ENCODE measurements around the gene ATP1A1. TPM values are rescaled to one million over a fixed set of nuclear protein-coding genes. Genes with fewer than 3 reads are reported as not detected.

The ATP1A1 gene
- total RNA-seq, 1 experiment from 2014 or later: 239 TPM

GRCh38 chr1:116356673-116357072, 16.4 kb upstream of the ATP1A1 start:
- no CpG with 5 or more reads among the region's 2 CpGs for WGBS (ENCODE audit: extremely low coverage, insufficient read length, low lambda C conversion rate)

More at GRCh38 chr1:116356673-116357072, 16.4 kb upstream of the ATP1A1 start:
- H3K4me2 ChIP-seq (ENCODE audit: insufficient read depth, insufficient read length, low read length): no peak overlapping the region
- no peaks in the 10 kb centered on the region for H3K4me1 ChIP-seq (ENCODE audit: insufficient read depth, low read length)
- no peak overlapping the region for H2BK12ac ChIP-seq (ENCODE audit: insufficient read length, low read depth, low read length)
- H4K8ac ChIP-seq (replicated peaks; ENCODE audit: insufficient read length, low read depth, low read length): no peak overlapping the region
- TF ChIP-seq, protein P1, sequence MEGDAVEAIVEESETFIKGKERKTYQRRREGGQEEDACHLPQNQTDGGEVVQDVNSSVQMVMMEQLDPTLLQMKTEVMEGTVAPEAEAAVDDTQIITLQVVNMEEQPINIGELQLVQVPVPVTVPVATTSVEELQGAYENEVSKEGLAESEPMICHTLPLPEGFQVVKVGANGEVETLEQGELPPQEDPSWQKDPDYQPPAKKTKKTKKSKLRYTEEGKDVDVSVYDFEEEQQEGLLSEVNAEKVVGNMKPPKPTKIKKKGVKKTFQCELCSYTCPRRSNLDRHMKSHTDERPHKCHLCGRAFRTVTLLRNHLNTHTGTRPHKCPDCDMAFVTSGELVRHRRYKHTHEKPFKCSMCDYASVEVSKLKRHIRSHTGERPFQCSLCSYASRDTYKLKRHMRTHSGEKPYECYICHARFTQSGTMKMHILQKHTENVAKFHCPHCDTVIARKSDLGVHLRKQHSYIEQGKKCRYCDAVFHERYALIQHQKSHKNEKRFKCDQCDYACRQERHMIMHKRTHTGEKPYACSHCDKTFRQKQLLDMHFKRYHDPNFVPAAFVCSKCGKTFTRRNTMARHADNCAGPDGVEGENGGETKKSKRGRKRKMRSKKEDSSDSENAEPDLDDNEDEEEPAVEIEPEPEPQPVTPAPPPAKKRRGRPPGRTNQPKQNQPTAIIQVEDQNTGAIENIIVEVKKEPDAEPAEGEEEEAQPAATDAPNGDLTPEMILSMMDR (conservative IDR thresholded peaks at IDR 0.05): no peak
- no peaks in the 10 kb centered on the region for H3K9me3 ChIP-seq (ENCODE audit: control insufficient read depth, low read depth, low read length)
- H3K27me3 ChIP-seq (ENCODE audit: insufficient read depth, low read length): no peaks in the 10 kb centered on the region
- Mint-ChIP-seq H3K36me3 (ENCODE audit: insufficient read depth in 1 of 3, low read depth in 3 of 3) (no peaks in the 10 kb centered on the region), H3K4me1 (peaks cover 11 to 12% of the 10 kb centered on the region in 2 experiments), H3K27me3 (ENCODE audit: low read depth) (peaks cover 5% of the 10 kb centered on the region), H3K27ac (no peak overlapping the region), H3K4me3 (no peak overlapping the region), H3K9me3 (no peaks in the 10 kb centered on the region)
- H3K23ac ChIP-seq (ENCODE audit: insufficient read length, low read depth, low read length): no peak overlapping the region
- no peaks in the 10 kb centered on the region for H3K23me2 ChIP-seq (ENCODE audit: insufficient read length, low read depth, low read length, poor library complexity, severe bottlenecking)
- H3K9ac ChIP-seq (ENCODE audit: extremely low read depth, insufficient read length, low read length): no peak overlapping the region
- no peak overlapping the region for H2AFZ ChIP-seq (ENCODE audit: low read length)
- H3K4ac ChIP-seq (ENCODE audit: low read depth, low read length): no peak overlapping the region
- H3K18ac ChIP-seq (ENCODE audit: insufficient read length, low read depth, low read length): no peak overlapping the region
- H2BK20ac ChIP-seq (ENCODE audit: low read depth, low read length, poor library complexity, severe bottlenecking): no peak overlapping the region
- H3T11ph ChIP-seq (ENCODE audit: low read length): no peak overlapping the region
- H3K27ac ChIP-seq (ENCODE audit: insufficient read length, low read depth, low read length): no peak overlapping the region
- H2BK5ac ChIP-seq (ENCODE audit: insufficient read length, low read length): no peak overlapping the region
- H3K56ac ChIP-seq (ENCODE audit: insufficient read length, low read depth, low read length): no peak overlapping the region
- H4K20me1 ChIP-seq (ENCODE audit: control insufficient read depth, insufficient read depth, insufficient read length): no peaks in the 10 kb centered on the region
- no peak overlapping the region for H4K91ac ChIP-seq (ENCODE audit: insufficient read length, low read depth, low read length)
- no peak overlapping the region for H2BK120ac ChIP-seq (ENCODE audit: low read depth, low read length, poor library complexity, severe bottlenecking)
- H2AK5ac ChIP-seq (ENCODE audit: insufficient read length, low read length): no peak overlapping the region
- H2BK15ac ChIP-seq (ENCODE audit: low read depth, low read length): no peak overlapping the region
- H3K79me2 ChIP-seq (ENCODE audit: insufficient read depth, low read length): no peaks in the 10 kb centered on the region
- no peak overlapping the region for H3K14ac ChIP-seq (ENCODE audit: insufficient read depth, low read length)
- DNase-seq: no peak
- no peak overlapping the region for H4K5ac ChIP-seq (ENCODE audit: insufficient read length, low read depth, low read length)
- no peaks in the 10 kb centered on the region for H3K79me1 ChIP-seq (ENCODE audit: insufficient read depth, low read depth, low read length, poor library complexity, severe bottlenecking)

All from H9 (cell line).